Putamen (tissue), 1 donor: ENCODE data around the gene LARGE1.
A peak's percentile ranks its signal among the peaks of the same experiment; 100 is the strongest.
"Not testable (repeated sequence)": the region's sequence is repeated elsewhere in the genome, so short reads cannot be mapped to it uniquely, and the experiment has no call there.

Source experiments
- DNase-seq: peaks from one replicate; pipeline ENCODE4 v3.0.0-alpha.2; 2016; ENCODE audit warnings: low spot score

Gene LARGE1

GRCh38 chr22:33474587-33474986 is 445.7 kb downstream of the LARGE1 start:
- no peak for DNase-seq

- peak; percentile 67 for DNase-seq
Observed at GRCh38 chr22:33472462-33473344, 447.6 kb downstream of the LARGE1 start.

GRCh38 chr22:33470456-33470855 is 449.8 kb downstream of the LARGE1 start:
- no peak for DNase-seq

DNA sequence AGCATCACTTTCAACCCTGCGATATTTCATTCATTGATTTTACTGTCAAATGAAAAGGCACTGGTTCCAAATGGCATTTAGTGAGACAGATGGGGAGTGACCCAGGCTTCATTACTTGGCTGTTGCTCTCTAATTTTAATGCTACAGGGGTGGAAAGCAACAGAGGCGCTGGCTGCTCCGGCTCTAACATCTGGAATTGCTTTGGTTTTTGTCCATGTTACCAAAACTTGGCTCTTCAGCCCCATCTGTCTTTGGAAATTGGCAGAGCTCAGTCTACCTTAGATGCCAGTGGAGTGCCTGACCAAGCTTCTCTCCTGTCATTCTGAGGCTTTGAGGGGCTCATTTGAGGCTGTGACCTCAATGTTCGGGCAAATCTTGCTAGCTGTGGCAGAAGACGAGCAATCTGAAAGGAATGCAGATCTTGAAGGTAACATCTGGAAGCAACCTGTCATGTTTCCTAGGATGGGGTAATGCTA is 452.6 kb downstream of the LARGE1 start:
- DNase-seq = no peak

- no peak for DNase-seq
Observed at GRCh38 chr22:33467080-33467479, 453.2 kb downstream of the LARGE1 start.

GRCh38 chr22:33465554-33465953 is 454.7 kb downstream of the LARGE1 start:
- DNase-seq = no peak

- no peak for DNase-seq
Observed at GRCh38 chr22:33464698-33465097, 455.6 kb downstream of the LARGE1 start.

DNA sequence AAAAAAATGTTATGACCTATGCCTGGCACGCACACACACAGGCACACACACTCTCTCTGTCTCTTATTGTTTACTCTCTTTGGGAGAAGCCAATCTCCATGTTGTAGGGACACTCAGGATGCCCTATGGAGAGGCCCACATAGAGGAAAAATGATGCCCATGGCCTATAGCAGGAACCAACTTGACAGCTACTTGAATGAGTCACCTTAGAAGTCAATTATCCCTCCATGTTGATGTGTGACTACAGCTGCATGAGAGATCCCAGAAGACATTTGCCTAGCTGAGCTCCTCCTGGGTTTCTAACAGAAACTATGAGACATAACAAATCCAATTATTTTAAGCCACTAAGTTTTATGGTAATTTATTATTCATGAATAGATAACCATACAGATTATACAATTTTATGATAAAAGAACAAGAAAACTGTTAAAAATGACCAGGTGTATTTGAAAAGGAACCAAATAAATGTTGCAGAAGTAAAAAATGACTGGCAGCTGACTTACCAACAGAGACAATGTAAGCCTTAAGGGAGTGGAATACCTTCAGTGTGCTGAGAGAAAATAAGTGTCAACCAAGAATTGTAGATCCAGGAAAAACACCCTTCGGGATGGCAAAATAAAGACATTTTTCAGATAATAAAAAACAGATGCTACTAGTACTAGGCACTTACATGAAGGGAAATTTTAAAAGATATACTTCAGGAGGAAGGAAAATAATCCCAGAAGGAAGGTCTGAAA is 458.4 kb downstream of the LARGE1 start:
- no peak for DNase-seq

GRCh38 chr22:33461245-33461644 is 459.0 kb downstream of the LARGE1 start:
- not testable (repeated sequence) for DNase-seq

GRCh38 chr22:33459137-33459536 is 461.1 kb downstream of the LARGE1 start:
- DNase-seq = no peak

DNA sequence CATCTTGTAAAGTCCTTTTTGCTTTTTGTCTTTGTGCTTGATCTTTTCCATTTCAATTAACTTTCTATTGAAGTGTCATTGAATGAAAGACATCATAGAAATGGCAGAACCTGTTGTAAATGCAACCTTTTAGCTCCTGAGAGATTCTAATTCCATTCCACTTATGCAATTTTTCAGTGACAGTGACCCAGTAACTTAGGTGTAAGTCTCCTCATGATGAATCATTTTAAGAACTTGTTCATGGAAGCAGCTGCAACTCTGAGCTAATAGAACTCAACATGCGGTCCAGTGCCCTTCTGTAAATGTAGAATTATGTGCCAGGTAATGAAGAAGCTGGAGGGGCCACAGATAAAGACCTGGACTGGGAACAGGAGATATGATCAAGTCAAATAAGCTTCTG is 463.8 kb downstream of the LARGE1 start:
- no peak for DNase-seq

DNA sequence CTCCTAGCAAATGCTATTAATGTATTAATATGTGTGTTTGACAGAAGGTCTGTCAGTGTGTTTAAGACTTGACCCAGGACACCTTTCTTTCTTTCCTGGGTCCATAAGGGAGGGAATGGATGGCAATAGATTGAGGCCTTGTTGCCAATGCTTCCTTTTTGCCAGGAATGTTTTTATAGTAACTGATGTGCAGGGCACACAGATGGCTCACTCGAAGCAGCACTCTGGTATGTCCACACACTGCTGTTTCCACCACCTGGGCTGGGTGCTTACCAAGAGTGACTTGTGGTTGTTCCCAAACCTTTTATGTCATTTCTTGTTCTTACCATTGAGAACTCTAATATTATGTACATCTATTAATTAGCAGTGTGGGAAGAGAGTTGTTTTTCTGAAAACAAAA is 465.2 kb downstream of the LARGE1 start:
- no peak for DNase-seq

GRCh38 chr22:33451866-33452469 is 468.3 kb downstream of the LARGE1 start:
- no peak for DNase-seq

DNA sequence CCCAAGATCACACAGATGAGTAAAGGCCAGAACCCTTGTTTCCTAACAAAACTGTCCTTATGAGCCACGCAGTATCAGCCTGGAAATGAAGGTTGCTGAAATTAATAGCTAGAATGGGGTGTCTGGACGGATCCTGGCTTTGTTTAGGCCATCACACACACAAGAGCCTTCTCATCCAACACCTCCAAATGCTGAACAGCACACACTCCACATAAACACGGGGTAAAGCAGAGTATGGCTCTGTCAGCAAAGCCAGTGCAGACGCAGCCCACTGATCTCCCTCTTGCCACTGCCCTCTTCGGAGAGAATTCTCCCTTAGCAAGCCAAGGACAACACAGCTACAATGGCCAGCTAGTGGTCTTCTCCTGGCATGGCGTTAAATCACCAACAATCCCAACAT is 469.5 kb downstream of the LARGE1 start:
- DNase-seq = no peak

- DNase-seq = no peak
Observed at GRCh38 chr22:33447733-33448132, 472.5 kb downstream of the LARGE1 start.

DNA sequence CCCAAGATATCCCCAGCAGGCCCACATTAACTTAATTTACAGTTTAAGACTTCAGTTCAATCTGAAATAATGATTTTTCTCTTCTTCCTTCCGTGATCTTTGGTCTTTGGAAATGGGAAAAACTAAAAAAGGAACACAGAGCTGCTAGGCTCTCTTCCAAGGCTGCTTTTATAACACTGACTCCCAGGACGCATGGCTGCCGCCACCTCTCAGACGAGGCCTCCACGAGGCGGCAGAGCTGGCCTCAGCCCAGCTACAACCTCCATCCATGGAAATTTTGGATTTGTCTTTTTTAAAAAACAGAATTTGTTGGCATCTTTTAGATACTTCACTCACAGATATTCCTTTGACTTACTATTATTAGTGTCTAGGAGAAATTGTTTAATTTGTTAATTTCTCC is 476.6 kb downstream of the LARGE1 start:
- DNase-seq = no peak

- DNase-seq = no peak
Observed at GRCh38 chr22:33440756-33441155, 479.5 kb downstream of the LARGE1 start.

GRCh38 chr22:33438273-33438672 is 482.0 kb downstream of the LARGE1 start:
- peak; percentile 34 for DNase-seq

DNA sequence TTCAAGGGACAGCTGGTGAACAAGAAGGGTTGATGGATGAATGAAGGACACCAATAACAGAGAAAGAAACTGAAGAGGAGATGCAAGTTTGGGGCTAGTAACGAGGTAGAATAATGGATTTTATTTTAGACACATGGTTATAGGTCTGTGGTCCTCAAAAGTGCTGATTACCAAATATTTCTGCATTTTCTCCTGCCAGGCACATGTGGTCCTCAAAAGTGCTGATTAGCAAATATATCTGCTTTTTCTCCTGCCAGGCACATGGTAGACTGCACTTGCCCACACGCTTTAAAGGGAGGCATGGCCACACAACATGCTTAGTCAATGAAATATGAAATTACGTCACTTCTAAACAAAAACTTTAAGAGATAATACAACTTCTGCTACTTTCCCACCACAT is 489.0 kb downstream of the LARGE1 start:
- DNase-seq = no peak

DNA sequence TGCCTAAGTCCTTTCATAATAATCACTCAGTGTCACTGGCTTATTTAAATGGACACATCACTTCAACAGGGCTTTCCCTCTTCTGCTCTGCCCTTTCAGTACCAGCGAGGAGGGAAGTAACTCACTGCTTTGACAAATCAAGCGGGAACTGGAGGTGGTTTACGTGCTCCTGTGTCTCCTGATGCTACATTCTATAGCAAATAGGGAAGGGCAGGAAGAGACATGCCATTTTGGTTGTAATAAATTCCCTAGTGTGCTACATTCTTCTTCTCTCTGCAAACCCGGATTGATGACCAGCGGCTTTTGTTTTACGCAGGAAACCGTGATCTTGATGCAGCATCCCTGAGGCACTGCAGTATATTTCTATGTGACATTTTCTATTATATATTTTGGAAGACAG is 491.0 kb downstream of the LARGE1 start:
- no peak for DNase-seq

- no peak for DNase-seq
Observed at GRCh38 chr22:33427461-33427860, 492.8 kb downstream of the LARGE1 start.

- no peak for DNase-seq
Observed at GRCh38 chr22:33426451-33426850, 493.8 kb downstream of the LARGE1 start.

DNA sequence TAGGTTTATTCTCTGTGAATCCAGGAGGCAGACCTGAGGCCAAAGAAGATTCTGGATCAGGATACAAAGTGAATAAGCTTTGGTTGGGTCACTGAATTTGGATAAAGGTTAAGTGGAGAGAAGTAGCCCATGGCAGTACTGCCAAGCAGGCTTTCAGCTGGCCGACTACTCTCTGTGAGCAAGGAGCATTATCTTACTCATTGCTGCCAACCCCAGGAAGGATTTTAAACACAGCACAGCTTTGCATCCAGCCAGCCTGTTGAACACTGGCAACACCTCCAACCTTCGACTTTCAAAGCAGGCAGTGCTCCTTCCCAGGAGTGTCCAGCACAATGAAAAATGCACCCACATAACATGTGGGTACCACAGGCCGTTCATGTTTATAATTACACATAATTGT is 498.4 kb downstream of the LARGE1 start:
- DNase-seq = no peak
